Ishikawa (cell line): ENCODE results near the gene JPH3.

ENCODE experiments used
- CEBPB ChIP-seq: IDR thresholded peaks from 2 replicates; pipeline ENCODE4 v1.6.1; 2012
- CREB1 ChIP-seq: IDR thresholded peaks from 2 replicates; pipeline ENCODE4 v1.6.1; 2012; ENCODE audit warnings: low read depth
- EGR1 ChIP-seq: IDR thresholded peaks from 2 replicates; pipeline ENCODE4 v1.6.1; 2012
- EP300 ChIP-seq: IDR thresholded peaks from 2 replicates; pipeline ENCODE4 v1.6.1; 2012; ENCODE audit warnings: borderline replicate concordance
- FOXM1 ChIP-seq: IDR thresholded peaks from 2 replicates; pipeline ENCODE4 v1.6.1; 2012; ENCODE audit warnings: low read depth, borderline replicate concordance
- MAX ChIP-seq: IDR thresholded peaks from 2 replicates; pipeline ENCODE4 v1.6.1; 2012
- NFIC ChIP-seq: IDR thresholded peaks from 2 replicates; pipeline ENCODE4 v1.6.1; 2012
- RAD21 ChIP-seq: IDR thresholded peaks from 2 replicates; pipeline ENCODE4 v1.6.1; 2012; ENCODE audit warnings: low read depth
- REST ChIP-seq: IDR thresholded peaks from 2 replicates; pipeline ENCODE4 v1.6.1; 2012; ENCODE audit warnings: low read depth, mild to moderate bottlenecking
- TAF1 ChIP-seq: IDR thresholded peaks from 2 replicates; pipeline ENCODE4 v1.6.1; 2012; ENCODE audit warnings: low read depth, mild to moderate bottlenecking
- TCF12 ChIP-seq: IDR thresholded peaks from 2 replicates; pipeline ENCODE4 v1.6.1; 2012; ENCODE audit warnings: low read depth
- TEAD4 ChIP-seq: IDR thresholded peaks from 2 replicates; pipeline ENCODE4 v1.6.1; 2012
- USF1 ChIP-seq: IDR thresholded peaks from 2 replicates; pipeline ENCODE4 v1.6.1; 2012
- YY1 ChIP-seq: IDR thresholded peaks from 2 replicates; pipeline ENCODE4 v1.6.1; 2012; ENCODE audit warnings: low read depth
- ZBTB7A ChIP-seq: IDR thresholded peaks from 2 replicates; pipeline ENCODE4 v1.6.1; 2012; ENCODE audit warnings: low read depth

Gene JPH3

GRCh38 chr16:87662254-87663204 is 60.2 kb downstream of the JPH3 start:
- TF ChIP-seq NFIC = no peak
- TF ChIP-seq FOXM1 = no peak
- no peak for TF ChIP-seq EGR1
- TF ChIP-seq TAF1 = no peak
- TF ChIP-seq RAD21 = no peak
- TF ChIP-seq EP300 = no peak
- no peak for TF ChIP-seq YY1
- TF ChIP-seq REST = no peak
- TF ChIP-seq TEAD4 = no peak
- TF ChIP-seq TCF12 = no peak
- no peak for TF ChIP-seq USF1
- TF ChIP-seq ZBTB7A = no peak
- no peak for TF ChIP-seq CREB1
- TF ChIP-seq MAX = no peak
- TF ChIP-seq CEBPB = no peak

GRCh38 chr16:87664792-87665191 is 62.5 kb downstream of the JPH3 start:
- TF ChIP-seq TAF1 (no peak), REST (no peak)

- TF ChIP-seq TCF12 (no peak), USF1 (no peak), REST (no peak), EP300 (no peak), TAF1 (no peak), FOXM1 (no peak), ZBTB7A (no peak), CREB1 (no peak), MAX (no peak), EGR1 (no peak)
Observed at GRCh38 chr16:87665193-87665592, 62.9 kb downstream of the JPH3 start.

GRCh38 chr16:87666919-87667318 is 64.6 kb downstream of the JPH3 start:
- TF ChIP-seq FOXM1 = no peak
- no peak for TF ChIP-seq EP300
- TF ChIP-seq CREB1 = no peak
- no peak for TF ChIP-seq EGR1
- peak; percentile 72 for TF ChIP-seq USF1
- no peak for TF ChIP-seq CEBPB
- TF ChIP-seq RAD21 = no peak
